IMR-90 (cell line): ENCODE measurements around the gene ACSM3. TPM values are rescaled to one million over a fixed set of nuclear protein-coding genes. Genes with fewer than 3 reads are reported as not detected.

Experiments
- ATAC-seq: fragments of 200-7000 bp; cut with Tn5 transposase; 2 replicates; pipeline ENCODE4 v1.9.1; 2020; ENCODE audit warnings: low read depth, mild to moderate bottlenecking, moderate library complexity
- BruUV-seq: library from RNA; stranded (reverse); fragments of 400-500 nt; replicated peaks from 2 replicates; lab custom pipeline; 2021; lab: Mats Ljungman, UMichigan
- CTCF ChIA-PET: fragments of 300-600 bp; formaldehyde crosslinking; extraction: SDS; loops from one replicate; lab custom pipeline; 2021; ENCODE audit warnings: antibody characterized with exemption; lab: Yijun Ruan, JAX
- POLR2A ChIA-PET: fragments of 300-600 bp; sonication (Branson Sonifier 250); formaldehyde crosslinking; loops from one replicate; lab custom pipeline; 2022; ENCODE audit warnings: antibody characterized with exemption; ENCODE audit not compliant: unreplicated experiment; lab: Charles Lee
- DNase-seq: peaks from one replicate; pipeline ENCODE4 v3.0.0; 2013
- H2AFZ ChIP-seq: replicated peaks from 2 replicates; pipeline ENCODE3; 2013; ENCODE audit warnings: low read length, mild to moderate bottlenecking; ENCODE audit not compliant: poor library complexity
- H2AK5ac ChIP-seq: 2 replicates; pipeline ENCODE4 v1.6.1; 2013; ENCODE audit warnings: low read depth, low read length, inconsistent platforms
- H2AK9ac ChIP-seq: replicated peaks from 2 replicates; pipeline ENCODE3; 2013; ENCODE audit warnings: mild to moderate bottlenecking, low read depth, low read length, moderate library complexity; ENCODE audit not compliant: poor library complexity
- H2BK120ac ChIP-seq: 2 replicates; pipeline ENCODE4 v1.6.1; 2013; ENCODE audit warnings: low read depth, low read length, inconsistent platforms
- H2BK15ac ChIP-seq: 3 replicates; pipeline ENCODE4 v1.6.1; 2013; ENCODE audit warnings: low read depth, low read length, inconsistent platforms
- H2BK20ac ChIP-seq: 2 replicates; pipeline ENCODE4 v1.6.1; 2013; ENCODE audit warnings: low read depth, mild to moderate bottlenecking, inconsistent platforms, low read length, moderate library complexity
- H2BK5ac ChIP-seq: 2 replicates; pipeline ENCODE4 v1.6.1; 2013; ENCODE audit warnings: mild to moderate bottlenecking, low read depth, low read length, inconsistent platforms; ENCODE audit not compliant: poor library complexity, severe bottlenecking
- H3K14ac ChIP-seq: replicated peaks from 2 replicates; pipeline ENCODE4 v1.6.1; 2013; ENCODE audit warnings: low read depth, low read length, inconsistent platforms
- H3K18ac ChIP-seq: 2 replicates; pipeline ENCODE4 v1.6.1; 2013; ENCODE audit warnings: low read depth, low read length, control low read depth
- H3K23ac ChIP-seq: 2 replicates; pipeline ENCODE4 v1.6.1; 2013; ENCODE audit warnings: low read depth, low read length, inconsistent platforms
- H3K27ac ChIP-seq: 2 replicates; pipeline ENCODE4 v1.5.1; 2013; ENCODE audit warnings: mild to moderate bottlenecking, control low read depth, low read length; ENCODE audit not compliant: insufficient read depth
- H3K27me3 ChIP-seq: 2 replicates; pipeline ENCODE4 v1.6.1; 2013; ENCODE audit warnings: low read length; ENCODE audit not compliant: control insufficient read depth, insufficient read depth
- H3K36me3 ChIP-seq: 2 replicates; pipeline ENCODE4 v1.6.1; 2013; ENCODE audit warnings: low read length, mixed read lengths; ENCODE audit not compliant: control insufficient read depth, insufficient read depth
- H3K4ac ChIP-seq: 2 replicates; pipeline ENCODE4 v1.6.1; 2013; ENCODE audit warnings: low read depth, low read length, inconsistent platforms
- H3K4me1 ChIP-seq: 2 replicates; pipeline ENCODE4 v1.6.1; 2013; ENCODE audit warnings: low read length, mixed read lengths; ENCODE audit not compliant: control insufficient read depth, insufficient read depth
- H3K4me2 ChIP-seq: 2 replicates; pipeline ENCODE4 v1.6.1; 2013; ENCODE audit warnings: low read depth, mild to moderate bottlenecking, control low read depth, low read length, moderate library complexity
- H3K4me3 ChIP-seq: 2 replicates; pipeline ENCODE4 v1.5.1; 2013; ENCODE audit warnings: low read depth, mild to moderate bottlenecking, control low read depth, low read length, moderate library complexity; ENCODE audit not compliant: insufficient read depth
- H3K56ac ChIP-seq: 2 replicates; pipeline ENCODE4 v1.6.1; 2013; ENCODE audit warnings: low read length, inconsistent platforms; ENCODE audit not compliant: insufficient read depth; ENCODE audit errors: extremely low read depth
- H3K79me1 ChIP-seq, 2 experiments: 2 replicates each; pipeline ENCODE4 v1.6.1; 2013; ENCODE audit warnings: low read length in 2 of 2, inconsistent platforms in 1 of 2, low read depth in 1 of 2
- H3K9ac ChIP-seq: 2 replicates; pipeline ENCODE4 v1.6.1; 2013; ENCODE audit warnings: low read depth, low read length, control low read depth
- H3K9me1 ChIP-seq: 2 replicates; pipeline ENCODE4 v1.6.1; 2013; ENCODE audit warnings: low read length, inconsistent platforms; ENCODE audit not compliant: insufficient read depth
- H3K9me3 ChIP-seq: 2 replicates; pipeline ENCODE4 v1.6.1; 2013; ENCODE audit warnings: low read length; ENCODE audit not compliant: control insufficient read depth, insufficient read depth
- H4K20me1 ChIP-seq: 2 replicates; pipeline ENCODE4 v1.6.1; 2013; ENCODE audit warnings: low read length, inconsistent platforms; ENCODE audit not compliant: insufficient read depth
- H4K5ac ChIP-seq: 2 replicates; pipeline ENCODE4 v1.6.1; 2013; ENCODE audit warnings: mild to moderate bottlenecking, low read depth, low read length, control low read depth
- H4K8ac ChIP-seq, 2 experiments: 2 replicates each; pipeline ENCODE4 v1.6.1; 2013; ENCODE audit warnings: low read depth in 2 of 2, low read length in 2 of 2, control low read depth in 1 of 2, inconsistent platforms in 1 of 2
- H4K91ac ChIP-seq: 2 replicates; pipeline ENCODE4 v1.6.1; 2013; ENCODE audit warnings: low read depth, low read length, inconsistent platforms; ENCODE audit not compliant: insufficient read depth
- BHLHE40 ChIP-seq: fragments of 150-350 bp; IDR thresholded peaks from 2 replicates; pipeline ENCODE4 v1.6.1; 2016; ENCODE audit warnings: mild to moderate bottlenecking, low read depth, low read length
- CEBPB ChIP-seq: IDR thresholded peaks from 2 replicates; pipeline ENCODE4 v1.6.1; 2012; ENCODE audit warnings: low read depth, low read length, improper control_type of control experiment
- CHD1 ChIP-seq: IDR thresholded peaks from 2 replicates; pipeline ENCODE4 v1.6.1; 2012; ENCODE audit warnings: low read depth, low read length, improper control_type of control experiment
- CTCF ChIP-seq: conservative IDR thresholded peaks from 2 replicates; pipeline ENCODE4 v1.5.1; 2012; ENCODE audit warnings: mild to moderate bottlenecking, low read depth, low read length, improper control_type of control experiment
- FOS ChIP-seq: fragments of 150-350 bp; IDR thresholded peaks from 2 replicates; pipeline ENCODE4 v1.6.1; 2016; ENCODE audit warnings: low read depth, low read length
- MAFK ChIP-seq: IDR thresholded peaks from 2 replicates; pipeline ENCODE4 v1.6.1; 2012; ENCODE audit warnings: low read depth, low read length, improper control_type of control experiment
- MAZ ChIP-seq: IDR thresholded peaks from 2 replicates; pipeline ENCODE4 v1.6.1; 2012; ENCODE audit warnings: low read depth, mild to moderate bottlenecking, low read length, improper control_type of control experiment, moderate library complexity, borderline replicate concordance
- MXI1 ChIP-seq: IDR thresholded peaks from 2 replicates; pipeline ENCODE4 v1.6.1; 2012; ENCODE audit warnings: low read depth, mild to moderate bottlenecking, low read length, moderate library complexity, borderline replicate concordance
- POLR2A ChIP-seq: IDR thresholded peaks from 2 replicates; pipeline ENCODE4 v1.6.1; 2012; ENCODE audit warnings: mild to moderate bottlenecking, low read depth, low read length
- RAD21 ChIP-seq: IDR thresholded peaks from 2 replicates; pipeline ENCODE4 v1.6.1; 2012; ENCODE audit warnings: low read length, improper control_type of control experiment
- RCOR1 ChIP-seq: IDR thresholded peaks from 2 replicates; pipeline ENCODE4 v1.6.1; 2012; ENCODE audit warnings: mild to moderate bottlenecking, low read length, improper control_type of control experiment; ENCODE audit not compliant: insufficient replicate concordance
- RFX5 ChIP-seq: IDR thresholded peaks from 2 replicates; pipeline ENCODE4 v1.8.0; 2012; ENCODE audit warnings: low read depth, mild to moderate bottlenecking, low read length, moderate library complexity
- SMC3 ChIP-seq: fragments of 150-350 bp; IDR thresholded peaks from 2 replicates; pipeline ENCODE4 v1.6.1; 2016; ENCODE audit warnings: low read depth, mild to moderate bottlenecking, antibody characterized with exemption, low read length, moderate library complexity
- USF2 ChIP-seq: fragments of 150-350 bp; IDR thresholded peaks from 2 replicates; pipeline ENCODE4 v1.6.1; 2017; ENCODE audit warnings: mild to moderate bottlenecking, antibody characterized with exemption, low read length, low read depth
- whole genome bisulfite sequencing, 2 experiments: methylation state at CpG; one replicate each; pipeline versions ENCODE4 v1.1.5 to v1.1.7; 2013; ENCODE audit warnings: missing lambda C conversion rate in 2 of 2; ENCODE audit not compliant: insufficient read length in 1 of 2; ENCODE audit errors: extremely low coverage in 2 of 2; 5-methylcytosine and 5-hydroxymethylcytosine counted together
- dilution Hi-C: fragments of 300-500 bp; cut with HindIII; formaldehyde crosslinking; loops from one replicate; pipeline ENCODE4 v1.14.3; 2018; ENCODE audit warnings: low sequenced_read_pairs; ENCODE audit not compliant: unreplicated experiment
- in situ Hi-C: fragments of 300-500 bp; cut with MboI; formaldehyde crosslinking; loops from 3 replicates; pipeline ENCODE4 v1.14.3; 2019; ENCODE audit warnings: low sequenced_read_pairs, inconsistent platforms, mixed read lengths
- intact Hi-C: fragments of 100-400 bp; cut with micrococcal nuclease; formaldehyde crosslinking; loops from 2 replicates; pipeline ENCODE4 v1.10.0; 2022
- polyA plus RNA-seq, 3 experiments: library from polyadenylated mRNA; depleted of rRNA; stranded (reverse); fragments of >200 nt; gene quantifications; 2 replicates each; pipeline ENCODE4 v1.2.3, GENCODE V29; 2012; ENCODE audit warnings: low replicate concordance in 1 of 3
- total RNA-seq: library from RNA; depleted of rRNA; stranded (reverse); fragments of >200 nt; gene quantifications from 2 replicates; pipeline ENCODE4 v1.2.3, GENCODE V29; 2012
- TF ChIP-seq, protein P1 (sequence below): fragments of 150-350 bp; IDR thresholded peaks from 2 replicates; pipeline ENCODE4 v1.6.1; 2016; ENCODE audit warnings: low read depth, mild to moderate bottlenecking, low read length, moderate library complexity, borderline replicate concordance

The ACSM3 gene
- total and polyA plus RNA-seq, 2 of the 4 experiments (the other 2 are of a cell fraction): 0.50 to 0.54 TPM

DNA sequence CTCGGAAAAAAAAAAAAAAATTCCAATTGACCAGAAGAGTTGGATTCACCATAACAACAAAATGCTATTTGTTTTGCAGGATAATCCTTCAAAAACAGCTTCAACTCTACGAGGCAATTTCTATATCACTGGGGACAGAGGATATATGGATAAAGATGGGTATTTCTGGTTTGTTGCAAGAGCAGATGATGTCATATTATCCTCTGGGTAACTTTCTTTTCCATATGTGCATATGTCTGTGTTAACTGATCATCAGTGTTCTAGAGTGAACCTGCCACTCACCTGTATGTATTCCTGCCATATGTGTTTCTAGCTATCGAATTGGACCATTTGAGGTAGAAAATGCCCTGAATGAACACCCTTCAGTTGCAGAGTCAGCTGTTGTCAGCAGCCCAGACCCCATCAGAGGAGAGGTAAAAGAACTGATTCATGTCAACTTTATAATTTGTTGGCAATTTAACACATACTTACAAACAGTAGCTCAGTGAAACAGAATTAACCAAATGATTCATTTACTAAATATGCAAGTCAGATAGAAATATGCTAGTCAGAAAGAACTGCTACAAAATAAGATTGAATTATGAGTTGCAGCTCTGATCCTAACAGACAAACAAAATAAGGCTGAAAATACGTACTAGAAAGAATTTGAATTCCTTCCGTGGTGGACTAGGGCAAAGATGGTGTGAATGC, 28.3 kb downstream of the ACSM3 start:
- DNase-seq: peak; percentile 6
- TF ChIP-seq RFX5 (no peak), BHLHE40 (no peak), CHD1 (no peak), MAZ (no peak), MXI1 (no peak), CEBPB (no peak), MAFK (no peak), CTCF (no peak), USF2 (no peak), RCOR1 (no peak), RAD21 (no peak), POLR2A (no peak), SMC3 (no peak), FOS (no peak)
- TF ChIP-seq, protein P1, sequence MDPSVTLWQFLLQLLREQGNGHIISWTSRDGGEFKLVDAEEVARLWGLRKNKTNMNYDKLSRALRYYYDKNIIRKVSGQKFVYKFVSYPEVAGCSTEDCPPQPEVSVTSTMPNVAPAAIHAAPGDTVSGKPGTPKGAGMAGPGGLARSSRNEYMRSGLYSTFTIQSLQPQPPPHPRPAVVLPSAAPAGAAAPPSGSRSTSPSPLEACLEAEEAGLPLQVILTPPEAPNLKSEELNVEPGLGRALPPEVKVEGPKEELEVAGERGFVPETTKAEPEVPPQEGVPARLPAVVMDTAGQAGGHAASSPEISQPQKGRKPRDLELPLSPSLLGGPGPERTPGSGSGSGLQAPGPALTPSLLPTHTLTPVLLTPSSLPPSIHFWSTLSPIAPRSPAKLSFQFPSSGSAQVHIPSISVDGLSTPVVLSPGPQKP: no peak
- no peaks in the 10 kb centered on the region for H4K20me1 ChIP-seq
- H2BK15ac ChIP-seq: no peak overlapping the region
- no peak overlapping the region for H2AFZ ChIP-seq
- no peak overlapping the region for H4K8ac ChIP-seq
- H3K27ac ChIP-seq: no peak overlapping the region
- CTCF ChIA-PET: no interaction called here
- no peaks in the 10 kb centered on the region for H3K9me1 ChIP-seq
- no peak overlapping the region for H4K5ac ChIP-seq
- no peak overlapping the region for H4K91ac ChIP-seq
- no peak; the same call in 1 of the 2 replicates for ATAC-seq
- H3K9me3 ChIP-seq: no peaks in the 10 kb centered on the region
- no peaks in the 10 kb centered on the region for H3K79me1 ChIP-seq
- no TSS peak for BruUV-seq
- H2BK5ac ChIP-seq: no peak overlapping the region
- H3K4me2 ChIP-seq: no peak overlapping the region
- peaks cover 2% of the 10 kb centered on the region; the same call in 1 of the 2 replicates for H3K4me1 ChIP-seq
- H3K4me3 ChIP-seq: no peak overlapping the region
- H3K14ac ChIP-seq: no peak overlapping the region
- H2BK20ac ChIP-seq: no peak overlapping the region
- POLR2A ChIA-PET: no interaction called here
- H3K56ac ChIP-seq: no peak overlapping the region
- no peak overlapping the region for H3K18ac ChIP-seq
- H3K4ac ChIP-seq: no peak overlapping the region
- no peak overlapping the region for H2BK120ac ChIP-seq
- intact Hi-C loops: no loop called here
- in situ Hi-C loops: no loop called here
- no peak overlapping the region for H2AK5ac ChIP-seq
- WGBS, 2 experiments: no CpG with 5 or more reads among the region's 5 CpGs
- H3K36me3 ChIP-seq: no peaks in the 10 kb centered on the region
- H2AK9ac ChIP-seq: no peak overlapping the region
- H3K23ac ChIP-seq: no peak overlapping the region
- dilution Hi-C loops: no loop called here
- H3K27me3 ChIP-seq: no peaks in the 10 kb centered on the region
- H3K9ac ChIP-seq: no peak overlapping the region
